Measurements from ENCODE around the gene SUMF2.
"Not testable (repeated sequence)": the region's sequence is repeated elsewhere in the genome, so short reads cannot be mapped to it uniquely, and the experiment has no call there.

Gene SUMF2

GRCh38 chr7:56106108-56107073, 42.3 kb downstream of the SUMF2 start, which contains the start of gene CHCHD2:
Gene CHCHD2 (minus strand): TSS chr7:56106476. CDS start chr7:56106413, 63 bp downstream.
- peak; percentile 85 for DNase-seq (ENCODE audit: low read depth)

- DNase-seq (ENCODE audit: low read depth) = no peak
Observed at GRCh38 chr7:56107954-56108258, 43.8 kb downstream of the SUMF2 start.

- no peak for DNase-seq (ENCODE audit: low read depth)
Observed at GRCh38 chr7:56110611-56111010, 46.5 kb downstream of the SUMF2 start.

GRCh38 chr7:56112244-56112643, 48.2 kb downstream of the SUMF2 start:
- DNase-seq (ENCODE audit: low read depth) = not testable (repeated sequence)

GRCh38 chr7:56115852-56116538, 51.9 kb downstream of the SUMF2 start, which contains the start of gene NUPR2:
Gene NUPR2 (minus strand): TSS chr7:56116417. CDS start chr7:56116314, 103 bp downstream.
- no peak for DNase-seq (ENCODE audit: low read depth)

- no peak for DNase-seq (ENCODE audit: low read depth)
Observed at GRCh38 chr7:56121440-56121839, 57.4 kb downstream of the SUMF2 start.

GRCh38 chr7:56124981-56125380, 60.9 kb downstream of the SUMF2 start:
- no peak for DNase-seq (ENCODE audit: low read depth)

GRCh38 chr7:56125831-56126230, 61.7 kb downstream of the SUMF2 start:
- no peak for DNase-seq (ENCODE audit: low read depth)

GRCh38 chr7:56127241-56127975, 63.3 kb downstream of the SUMF2 start:
- DNase-seq (ENCODE audit: low read depth) = no peak
